A549 (cell line): ENCODE results near the gene TMEM35B.

Experiments
- CHD2 ChIP-seq: fragments of 150-350 bp; IDR thresholded peaks from 2 replicates; pipeline ENCODE4 v1.6.1; 2014; ENCODE audit warnings: low read length; ENCODE audit not compliant: partially characterized antibody
- CTCF ChIP-seq: fragments of >200 bp; sonication (Bioruptor Twin); formaldehyde crosslinking; IDR thresholded peaks from 3 replicates; pipeline ENCODE4 v1.5.1; 2016
- EP300 ChIP-seq, 2 experiments: fragments of >200 bp; sonication (Bioruptor Twin); formaldehyde crosslinking; IDR thresholded peaks; 2 replicates in 1 of 2; 3 replicates in 1 of 2; pipeline ENCODE4 v1.6.1; 2016 to 2017
- FOSB ChIP-seq: fragments of 250-450 bp; sonication (Bioruptor Pico); IDR thresholded peaks from 2 replicates; pipeline ENCODE4 v1.5.0; 2020; ENCODE audit warnings: mild to moderate bottlenecking, moderate library complexity
- JUN ChIP-seq, 2 experiments: fragments of >200 bp; sonication (Bioruptor Twin); formaldehyde crosslinking; IDR thresholded peaks; 2 replicates in 1 of 2; 3 replicates in 1 of 2; pipeline ENCODE4 v1.6.1; 2016 to 2017
- JUNB ChIP-seq: fragments of >200 bp; sonication (Bioruptor Twin); formaldehyde crosslinking; IDR thresholded peaks from 2 replicates; pipeline ENCODE4 v1.6.1; 2016
- NFE2L2 ChIP-seq: fragments of 150-350 bp; conservative IDR thresholded peaks from 2 replicates; pipeline ENCODE4 v1.6.1; 2014; ENCODE audit warnings: low read length
- POLR2A ChIP-seq: IDR thresholded peaks from 2 replicates; pipeline ENCODE4 v1.6.1; 2012; ENCODE audit warnings: mild to moderate bottlenecking, low read length
- POLR2AphosphoS2 ChIP-seq: conservative IDR thresholded peaks from 2 replicates; pipeline ENCODE4 v1.6.1; 2012; ENCODE audit warnings: low read length, improper control_type of control experiment, inconsistent platforms
- RAD21 ChIP-seq, 2 experiments: fragments of >200 bp in 1 of 2; sonication (Bioruptor Twin) in 1 of 2; formaldehyde crosslinking in 1 of 2; IDR thresholded peaks in 1 of 2; conservative IDR thresholded peaks in 1 of 2; 2 replicates in 1 of 2; 3 replicates in 1 of 2; pipeline ENCODE4 v1.6.1; 2012 to 2018; ENCODE audit warnings: inconsistent platforms in 1 of 2
- REST ChIP-seq: fragments of 200-600 bp; sonication (generic); IDR thresholded peaks from 2 replicates; pipeline ENCODE4 v1.6.1; 2016; ENCODE audit warnings: antibody characterized with exemption, mild to moderate bottlenecking, moderate library complexity

- TF ChIP-seq CTCF, result no peak
- no peak for TF ChIP-seq NFE2L2
- TF ChIP-seq EP300 (IDR thresholded peaks at IDR 0.05), result no peak
- no peak for TF ChIP-seq RAD21 (conservative IDR thresholded peaks at IDR 0.05 in 1 of 2, IDR thresholded peaks at IDR 0.05 in 1 of 2)
- no peak for TF ChIP-seq CHD2
- TF ChIP-seq POLR2AphosphoS2, result no peak
- no peak for TF ChIP-seq POLR2A
- no peak for TF ChIP-seq JUN (IDR thresholded peaks at IDR 0.05)
- no peak for TF ChIP-seq REST
- no peak for TF ChIP-seq JUNB
- TF ChIP-seq FOSB (CRISPR knock-in tag), result no peak
Measured at GRCh38 chr1:34970829-34971228, 14.3 kb downstream of the TMEM35B start.
